B cell (primary cell): ENCODE results near the gene ACIN1. TPM values are rescaled to one million over a fixed set of nuclear protein-coding genes. Genes with fewer than 3 reads are reported as not detected.
A peak's percentile ranks its signal among the peaks of the same experiment; 100 is the strongest.

Source experiments
- ATAC-seq: fragments of 200-7000 bp; cut with Tn5 transposase; one replicate; pipeline ENCODE4 v1.10.0; 2021; ENCODE audit warnings: low read depth, mild to moderate bottlenecking, moderate number of reproducible peaks, moderate library complexity
- CTCF ChIA-PET: fragments of 350-600 bp; sonication (Branson Sonifier 250); formaldehyde crosslinking; loops from one replicate; lab custom pipeline; 2021; ENCODE audit warnings: antibody characterized with exemption, inconsistent platforms; lab: Charles Lee
- POLR2A ChIA-PET: fragments of 350-600 bp; sonication (Branson Sonifier 250); formaldehyde crosslinking; loops from one replicate; lab custom pipeline; 2021; ENCODE audit warnings: antibody characterized with exemption; lab: Charles Lee
- DNase-seq: peaks from one replicate; pipeline ENCODE4 v3.0.0; 2013
- H2AFZ ChIP-seq: 2 replicates; pipeline ENCODE4 v1.6.1; 2012; ENCODE audit warnings: mild to moderate bottlenecking, low read depth, low read length; ENCODE audit not compliant: insufficient read depth, poor library complexity, severe bottlenecking
- H3K27ac ChIP-seq, 2 donors: 1 replicate in 1 of 2; 2 replicates in 1 of 2; pipeline ENCODE4 v1.5.1; 2012 to 2013; ENCODE audit warnings: low read length in 2 of 2, mild to moderate bottlenecking in 2 of 2, moderate library complexity in 1 of 2
- H3K27me3 ChIP-seq, 4 experiments: fragments of 200-600 bp in 1 of 4; sonication (generic) in 1 of 4; replicated peaks in 1 of 4; 1 replicate in 2 of 4; 2 replicates in 2 of 4; pipeline versions ENCODE4 v1.6.1 to v1.7.0; 2013 to 2016; ENCODE audit warnings: low read length in 3 of 4, mild to moderate bottlenecking in 2 of 4, mixed read lengths in 1 of 4, moderate library complexity in 1 of 4; ENCODE audit not compliant: insufficient read depth in 4 of 4, control insufficient read depth in 3 of 4; ENCODE audit errors: control extremely low read depth in 1 of 4
- H3K36me3 ChIP-seq, 2 experiments: replicated peaks in 1 of 2; 1 replicate in 1 of 2; 2 replicates in 1 of 2; pipeline versions ENCODE4 v1.6.1 to v1.7.1; 2013; ENCODE audit warnings: low read length in 1 of 2; ENCODE audit not compliant: insufficient read depth in 2 of 2, control insufficient read depth in 1 of 2; ENCODE audit errors: control extremely low read depth in 1 of 2, extremely low read depth in 1 of 2
- H3K4me1 ChIP-seq, 2 donors: fragments of 200-600 bp in 1 of 2; sonication (generic) in 1 of 2; 1 replicate in 1 of 2; 2 replicates in 1 of 2; pipeline versions ENCODE4 v1.5.1 to v1.6.1; 2013 to 2017; ENCODE audit warnings: low read length in 2 of 2; ENCODE audit not compliant: control insufficient read depth in 2 of 2, insufficient read depth in 2 of 2
- H3K4me2 ChIP-seq: replicated peaks from 2 replicates; pipeline ENCODE3; 2012; ENCODE audit warnings: mild to moderate bottlenecking, low read depth, low read length; ENCODE audit not compliant: poor library complexity, severe bottlenecking
- H3K4me3 ChIP-seq, 5 experiments: fragments of 200-600 bp in 1 of 5; sonication (generic) in 1 of 5; 1 replicate in 3 of 5; 2 replicates in 2 of 5; pipeline versions ENCODE4 v1.5.1 to v1.7.0; 2011 to 2016; ENCODE audit warnings: low read length in 4 of 5, mild to moderate bottlenecking in 4 of 5, low read depth in 2 of 5, control low read depth in 1 of 5, moderate library complexity in 1 of 5; ENCODE audit not compliant: insufficient read depth in 1 of 5; ENCODE audit errors: control extremely low read depth in 1 of 5, extremely low read depth in 1 of 5
- H3K79me2 ChIP-seq: fragments of 200-600 bp; sonication (generic); one replicate; pipeline ENCODE4 v1.6.0; 2016; ENCODE audit warnings: low read length; ENCODE audit not compliant: control insufficient read depth, insufficient read depth
- H3K9ac ChIP-seq: fragments of 200-600 bp; sonication (generic); 2 replicates; pipeline ENCODE4 v1.6.1; 2017; ENCODE audit warnings: mild to moderate bottlenecking, low read length, moderate library complexity
- H3K9me3 ChIP-seq, 3 donors: one replicate each; pipeline versions ENCODE4 v1.6.1 to v1.7.1; 2013; ENCODE audit warnings: low read length in 2 of 3; ENCODE audit not compliant: control insufficient read depth in 2 of 3, insufficient read depth in 1 of 3; ENCODE audit errors: control extremely low read depth in 1 of 3
- H4K20me1 ChIP-seq: 2 replicates; pipeline ENCODE4 v1.6.0; 2012; ENCODE audit warnings: mild to moderate bottlenecking, low read length; ENCODE audit not compliant: insufficient read depth, control insufficient read depth, poor library complexity, severe bottlenecking
- H3K27ac Mint-ChIP-seq: one replicate; pipeline ENCODE4 v1.8.0; 2021; ENCODE audit warnings: mixed read lengths
- H3K27me3 Mint-ChIP-seq: one replicate; pipeline ENCODE4 v1.8.0; 2021; ENCODE audit warnings: mixed read lengths
- H3K4me1 Mint-ChIP-seq: one replicate; pipeline ENCODE4 v1.8.0; 2021; ENCODE audit warnings: mixed read lengths
- H3K4me3 Mint-ChIP-seq: one replicate; pipeline ENCODE4 v1.8.0; 2021; ENCODE audit warnings: mixed read lengths
- H3K9me3 Mint-ChIP-seq: one replicate; pipeline ENCODE4 v1.8.0; 2022; ENCODE audit warnings: mixed read lengths; ENCODE audit not compliant: insufficient read depth
- CTCF ChIP-seq: fragments of 200-600 bp; IDR thresholded peaks from one replicate; pipeline ENCODE4 v1.8.0; 2022; ENCODE audit warnings: antibody characterized with exemption, mild to moderate bottlenecking
- EZH2 ChIP-seq: IDR thresholded peaks from 2 replicates; pipeline ENCODE4 v1.6.1; 2012; ENCODE audit warnings: borderline replicate concordance, low read depth, mild to moderate bottlenecking, moderate library complexity, low read length; ENCODE audit not compliant: insufficient read depth, poor library complexity, severe bottlenecking
- WGBS: methylation state at CpG from one replicate; pipeline ENCODE4 v1.1.5; 2013; ENCODE audit warnings: missing lambda C conversion rate; ENCODE audit not compliant: insufficient coverage; 5-methylcytosine and 5-hydroxymethylcytosine counted together
- intact Hi-C: fragments of 100-400 bp; cut with micrococcal nuclease; formaldehyde crosslinking; loops from one replicate; pipeline ENCODE4 v1.10.0; 2022
- polyA plus RNA-seq: library from polyadenylated mRNA; depleted of rRNA; stranded (reverse); fragments of >200 nt; gene quantifications from 2 replicates; pipeline ENCODE4 v1.2.3, GENCODE V29; 2012
- total RNA-seq, 2 donors: library from RNA; stranded (reverse); fragments of 120-200 nt in 1 of 2; gene quantifications; 1 replicate in 1 of 2; 2 replicates in 1 of 2; pipeline versions ENCODE4 v1.2.3 to v1.2.4, GENCODE V29; 2013 to 2022

ACIN1 gene
- total and polyA plus RNA-seq, 2 donors (not counting 1 experiment from before 2014, with no cell fraction given) = 178 to 359 TPM

GRCh38 chr14:23070262-23071129, 24.4 kb downstream of the ACIN1 start:
- TF ChIP-seq EZH2 (no peak), CTCF (no peak)
- H3K4me2 ChIP-seq = peak overlapping the region; percentile 75
- H3K9me3 ChIP-seq = no peaks in the 10 kb centered on the region
- H2AFZ ChIP-seq = peak overlapping the region; percentile 63
- H3K9ac ChIP-seq = peak overlapping the region; percentile 65
- H3K4me3 ChIP-seq = peak overlapping the region in 4 of 5 experiments; percentile 53 to 73 (median 64)
- ChIA-PET POLR2A (interaction anchor here (0.5 kb wide), 1 partner anchor 143 kb away, joined by 4 read pairs; no protein-coding TSS in a partner anchor), CTCF (interaction anchor here (0.6 to 4.6 kb wide), 15 partner anchors 10 to 566 kb away, joined by 3 to 34 read pairs (median 5); partner anchors contain the start of genes ACIN1, AJUBA, C14orf119 and CDH24)
- H4K20me1 ChIP-seq = peaks cover 46% of the 10 kb centered on the region
- no peaks in the 10 kb centered on the region for H3K27me3 ChIP-seq
- H3K27ac Mint-ChIP-seq = peak overlapping the region; percentile 92
- 67% methylated on average over 2 of the region's 10 CpGs for WGBS
- H3K9me3 Mint-ChIP-seq = no peaks in the 10 kb centered on the region
- intact Hi-C loops = no loop called here
- peaks cover 21 to 41% of the 10 kb centered on the region in 2 donors for H3K4me1 ChIP-seq
- H3K79me2 ChIP-seq = peaks cover 43% of the 10 kb centered on the region
- peak overlapping the region; percentile 98 for H3K4me3 Mint-ChIP-seq
- no peaks in the 10 kb centered on the region for H3K27me3 Mint-ChIP-seq
- peak overlapping the region; percentile 51 to 76 for H3K27ac ChIP-seq
- DNase-seq (peak; percentile 14), ATAC-seq (no peak)
- H3K36me3 ChIP-seq = peaks cover 5 to 63% of the 10 kb centered on the region in 2 experiments
- peaks cover 40% of the 10 kb centered on the region for H3K4me1 Mint-ChIP-seq
